H1 (cell line): Measurements from ENCODE around the gene MAPK8IP3. TPM values are rescaled to one million over a fixed set of nuclear protein-coding genes. Genes with fewer than 3 reads are reported as not detected.

Experiments used
- CHD7 ChIP-seq: fragments of 300-600 bp; sonication (generic); IDR thresholded peaks from 2 replicates; pipeline ENCODE4 v1.7.1; 2012; ENCODE audit warnings: low read length, moderate library complexity, mild to moderate bottlenecking, inconsistent platforms; ENCODE audit not compliant: insufficient replicate concordance
- E2F6 ChIP-seq: IDR thresholded peaks from 2 replicates; pipeline ENCODE4 v1.6.1; 2012; ENCODE audit warnings: inconsistent platforms
- KDM1A ChIP-seq: fragments of 200-600, 300-600 bp; sonication (generic); IDR thresholded peaks from 2 replicates; pipeline ENCODE4 v1.7.1; 2016; ENCODE audit warnings: mild to moderate bottlenecking, low read length, borderline replicate concordance
- ZNF274 ChIP-seq: IDR thresholded peaks from 2 replicates; pipeline ENCODE4 v1.7.0; 2012; ENCODE audit warnings: low read length, borderline replicate concordance; ENCODE audit errors: extremely low read depth
- polyA plus RNA-seq, 7 experiments: library from polyadenylated mRNA; depleted of rRNA in 3 of 7; stranded (reverse) in 5 of 7; unstranded in 2 of 7; fragments of >200 nt in 5 of 7; fragments of 200-250 nt in 2 of 7; gene quantifications; 1 replicate in 5 of 7; 2 replicates in 1 of 7; 4 replicates in 1 of 7; pipeline versions ENCODE4 v1.2.1 to v1.2.3, GENCODE V29; 2011 to 2013; ENCODE audit warnings: missing spikeins in 2 of 7, mixed read lengths in 2 of 7
- total RNA-seq: library from RNA; stranded (reverse); fragmentation: NEBNext Ultra II Directional; extraction: Animal tissue kit (Norgen Biotek cat#: 25700); gene quantifications from 2 replicates; pipeline ENCODE4 v1.2.1, GENCODE V29; 2021

MAPK8IP3 gene
- total and polyA plus RNA-seq, 2 of the 8 experiments (the other 6 are each of a cell fraction or from before 2014, with no cell fraction given), result 16.9 to 43.4 TPM

GRCh38 chr16:1816396-1817275, 110.6 kb downstream of the MAPK8IP3 start (continued):
- TF ChIP-seq CHD7 (no peak), KDM1A (no peak), E2F6 (no peak), ZNF274 (no peak)
